H1 (cell line): ENCODE results near the gene PAIP1. TPM values are rescaled to one million over a fixed set of nuclear protein-coding genes. Genes with fewer than 3 reads are reported as not detected.

ENCODE experiments used
- CTCF ChIA-PET: fragments of 300-600 bp; sonication (Branson Sonifier 250); formaldehyde crosslinking; loops from one replicate; lab custom pipeline; 2021; ENCODE audit not compliant: partially characterized antibody; lab: Charles Lee
- POLR2A ChIA-PET: fragments of 300-600 bp; sonication (Branson Sonifier 250); formaldehyde crosslinking; loops from one replicate; lab custom pipeline; 2021; ENCODE audit warnings: inconsistent platforms; ENCODE audit not compliant: partially characterized antibody; lab: Charles Lee
- DNase-seq, 2 experiments: peaks; one replicate each; pipeline versions ENCODE4 v3.0.0 to v3.0.0-alpha.2; 2010 to 2022; ENCODE audit warnings: low spot score in 2 of 2, low read depth in 1 of 2, mixed read lengths in 1 of 2
- FAIRE-seq: peaks from 2 replicates; lab custom pipeline; 2011; peaks lifted over from hg19 to GRCh38; lab: Jason Lieb, UNC
- H2AFZ ChIP-seq: 2 replicates; pipeline ENCODE4 v1.8.1; 2012; ENCODE audit warnings: low read length, inconsistent platforms
- H2AK5ac ChIP-seq: 2 replicates; pipeline ENCODE4 v1.6.1; 2013; ENCODE audit warnings: low read depth, low read length
- H2BK120ac ChIP-seq: replicated peaks from 2 replicates; pipeline ENCODE3; 2013; ENCODE audit warnings: low read depth, low read length, inconsistent platforms
- H2BK12ac ChIP-seq: 2 replicates; pipeline ENCODE4 v1.6.1; 2013; ENCODE audit warnings: low read depth, low read length
- H2BK15ac ChIP-seq: 2 replicates; pipeline ENCODE4 v1.6.1; 2013; ENCODE audit warnings: low read length
- H2BK20ac ChIP-seq: 2 replicates; pipeline ENCODE4 v1.6.1; 2013; ENCODE audit warnings: low read length
- H2BK5ac ChIP-seq: 2 replicates; pipeline ENCODE4 v1.6.1; 2013; ENCODE audit warnings: low read depth, low read length
- H3K14ac ChIP-seq: 2 replicates; pipeline ENCODE4 v1.6.1; 2013; ENCODE audit warnings: inconsistent platforms; ENCODE audit not compliant: insufficient read length
- H3K18ac ChIP-seq: 2 replicates; pipeline ENCODE4 v1.6.1; 2013; ENCODE audit warnings: low read length; ENCODE audit errors: extremely low read depth
- H3K23ac ChIP-seq: 2 replicates; pipeline ENCODE4 v1.6.1; 2013; ENCODE audit warnings: inconsistent platforms; ENCODE audit not compliant: insufficient read length
- H3K23me2 ChIP-seq: 2 replicates; pipeline ENCODE4 v1.6.1; 2013; ENCODE audit warnings: low read depth, low read length
- H3K27ac ChIP-seq: 2 replicates; pipeline ENCODE4 v1.6.1; 2011; ENCODE audit warnings: low read depth, low read length, inconsistent platforms
- H3K27me3 ChIP-seq, 4 experiments: replicated peaks in 1 of 4; 1 replicate in 1 of 4; 2 replicates in 3 of 4; pipeline versions ENCODE4 v1.6.1 to v1.8.1; 2011 to 2013; ENCODE audit warnings: low read length in 3 of 4, mild to moderate bottlenecking in 3 of 4, inconsistent platforms in 2 of 4, mixed read lengths in 2 of 4, moderate library complexity in 1 of 4; ENCODE audit not compliant: control insufficient read depth in 3 of 4, insufficient read depth in 3 of 4; ENCODE audit errors: extremely low read depth in 1 of 4
- H3K36me3 ChIP-seq, 4 experiments: 2 replicates each; pipeline versions ENCODE4 v1.6.1 to v1.8.1; 2011 to 2013; ENCODE audit warnings: mild to moderate bottlenecking in 4 of 4, low read length in 3 of 4, moderate library complexity in 2 of 4, control low read depth in 1 of 4, inconsistent platforms in 1 of 4; ENCODE audit not compliant: insufficient read depth in 4 of 4, control insufficient read depth in 2 of 4
- H3K4ac ChIP-seq: replicated peaks from 2 replicates; pipeline ENCODE3; 2013; ENCODE audit warnings: low read length, low read depth, mixed read lengths, inconsistent platforms; ENCODE audit not compliant: insufficient read length
- H3K4me1 ChIP-seq, 4 experiments: replicated peaks in 1 of 4; 1 replicate in 1 of 4; 2 replicates in 3 of 4; pipeline versions ENCODE4 v1.6.1 to v1.8.1; 2011 to 2013; ENCODE audit warnings: low read length in 3 of 4, inconsistent platforms in 2 of 4, mixed read lengths in 1 of 4; ENCODE audit not compliant: insufficient read depth in 4 of 4, control insufficient read depth in 3 of 4
- H3K4me2 ChIP-seq, 2 experiments: 2 replicates each; pipeline versions ENCODE4 v1.6.1 to v1.8.1; 2011 to 2013; ENCODE audit warnings: low read depth in 2 of 2, low read length in 2 of 2, control low read depth in 1 of 2, inconsistent platforms in 1 of 2, mild to moderate bottlenecking in 1 of 2; ENCODE audit not compliant: insufficient read depth in 1 of 2
- H3K4me3 ChIP-seq, 4 experiments: fragments of 200-600, 300-600 bp in 1 of 4; sonication (generic), shearing (Covaris generic), sonication (Bioruptor Twin) in 1 of 4; 2 replicates each; pipeline versions ENCODE4 v1.5.1 to v1.8.1; 2011 to 2016; ENCODE audit warnings: low read length in 4 of 4, low read depth in 3 of 4, control low read depth in 2 of 4, inconsistent platforms in 2 of 4, mild to moderate bottlenecking in 2 of 4, mixed read lengths in 1 of 4, moderate library complexity in 1 of 4; ENCODE audit not compliant: insufficient read depth in 2 of 4; ENCODE audit errors: extremely low read depth in 1 of 4
- H3K56ac ChIP-seq: replicated peaks from 2 replicates; pipeline ENCODE3; 2013; ENCODE audit warnings: low read depth, mild to moderate bottlenecking, mixed read lengths, low read length, inconsistent platforms; ENCODE audit not compliant: insufficient read length
- H3K79me1 ChIP-seq: 2 replicates; pipeline ENCODE4 v1.6.1; 2013; ENCODE audit warnings: low read depth, low read length, control low read depth
- H3K79me2 ChIP-seq, 2 experiments: 2 replicates each; pipeline versions ENCODE4 v1.6.1 to v1.8.1; 2012 to 2013; ENCODE audit warnings: low read length in 2 of 2, mild to moderate bottlenecking in 2 of 2, inconsistent platforms in 1 of 2; ENCODE audit not compliant: insufficient read depth in 2 of 2, control insufficient read depth in 1 of 2
- H3K9ac ChIP-seq, 4 experiments: replicated peaks in 1 of 4; 1 replicate in 1 of 4; 2 replicates in 3 of 4; pipeline versions ENCODE4 v1.6.1 to v1.8.1; 2011 to 2013; ENCODE audit warnings: low read depth in 3 of 4, low read length in 3 of 4, control low read depth in 2 of 4, mild to moderate bottlenecking in 2 of 4, moderate library complexity in 2 of 4, inconsistent platforms in 1 of 4; ENCODE audit errors: extremely low read depth in 1 of 4
- H3K9me3 ChIP-seq, 2 experiments: 2 replicates each; pipeline versions ENCODE4 v1.6.1 to v1.8.1; 2012 to 2013; ENCODE audit warnings: mild to moderate bottlenecking in 2 of 2, moderate library complexity in 2 of 2, control low read depth in 1 of 2, inconsistent platforms in 1 of 2, low read depth in 1 of 2, low read length in 1 of 2, mixed read lengths in 1 of 2; ENCODE audit not compliant: insufficient read depth in 2 of 2
- H4K20me1 ChIP-seq, 2 experiments: replicated peaks in 1 of 2; 2 replicates each; pipeline versions ENCODE3 to v1.8.1; 2011 to 2013; ENCODE audit warnings: inconsistent platforms in 2 of 2, low read length in 2 of 2, mild to moderate bottlenecking in 1 of 2; ENCODE audit not compliant: insufficient read depth in 2 of 2, control insufficient read depth in 1 of 2
- H4K5ac ChIP-seq: 2 replicates; pipeline ENCODE4 v1.6.1; 2013; ENCODE audit warnings: low read length, low read depth, mixed read lengths, inconsistent platforms; ENCODE audit not compliant: insufficient read length
- H4K8ac ChIP-seq: 2 replicates; pipeline ENCODE4 v1.8.0; 2013; ENCODE audit warnings: mild to moderate bottlenecking, moderate library complexity, low read length, inconsistent platforms; ENCODE audit not compliant: insufficient read depth; ENCODE audit errors: extremely low read depth
- H4K91ac ChIP-seq: replicated peaks from 2 replicates; pipeline ENCODE3; 2013; ENCODE audit warnings: low read length, mixed read lengths, inconsistent platforms; ENCODE audit not compliant: insufficient read length
- ASH2L ChIP-seq: fragments of 200-600, 300-600 bp; sonication (generic); IDR thresholded peaks from one replicate; pipeline ENCODE4 v1.7.1; 2017; ENCODE audit warnings: low read length
- BRCA1 ChIP-seq: IDR thresholded peaks from 2 replicates; pipeline ENCODE4 v1.6.1; 2012; ENCODE audit warnings: low read depth, low read length, improper control_type of control experiment
- CEBPB ChIP-seq: IDR thresholded peaks from 2 replicates; pipeline ENCODE4 v1.6.1; 2012; ENCODE audit warnings: low read depth, low read length
- CTBP2 ChIP-seq: IDR thresholded peaks from 2 replicates; pipeline ENCODE4 v1.7.0; 2011; ENCODE audit warnings: borderline replicate concordance, mild to moderate bottlenecking, moderate library complexity, mixed read lengths, low read length; ENCODE audit not compliant: insufficient read depth, insufficient read length
- JUN ChIP-seq: IDR thresholded peaks from 2 replicates; pipeline ENCODE4 v1.6.1; 2011; ENCODE audit warnings: low read depth, mild to moderate bottlenecking, improper control_type of control experiment, low read length
- KDM4A ChIP-seq: IDR thresholded peaks from one replicate; pipeline ENCODE4 v1.7.1; 2012; ENCODE audit warnings: low read depth, mild to moderate bottlenecking, moderate library complexity, low read length, inconsistent platforms; ENCODE audit not compliant: severe bottlenecking
- POU5F1 ChIP-seq: IDR thresholded peaks from 2 replicates; pipeline ENCODE4 v1.6.1; 2011; ENCODE audit warnings: low read depth, mild to moderate bottlenecking, low read length, moderate library complexity
- SIN3A ChIP-seq, 2 experiments: IDR thresholded peaks in 1 of 2; conservative IDR thresholded peaks in 1 of 2; 2 replicates each; pipeline ENCODE4 v1.6.1; 2011 to 2012; ENCODE audit warnings: low read length in 2 of 2, improper control_type of control experiment in 1 of 2, low read depth in 1 of 2, mild to moderate bottlenecking in 1 of 2
- SRF ChIP-seq: IDR thresholded peaks from 2 replicates; pipeline ENCODE4 v1.6.1; 2011; ENCODE audit warnings: mild to moderate bottlenecking, low read depth, low read length, moderate library complexity
- TBP ChIP-seq: IDR thresholded peaks from 2 replicates; pipeline ENCODE4 v1.6.1; 2011; ENCODE audit warnings: low read depth, low read length, improper control_type of control experiment
- USF2 ChIP-seq: IDR thresholded peaks from 2 replicates; pipeline ENCODE4 v1.6.1; 2011; ENCODE audit warnings: low read length, improper control_type of control experiment
- YY1 ChIP-seq: IDR thresholded peaks from 2 replicates; pipeline ENCODE4 v1.6.1; 2011; ENCODE audit warnings: low read depth, mild to moderate bottlenecking, low read length
- ZNF274 ChIP-seq: IDR thresholded peaks from 2 replicates; pipeline ENCODE4 v1.7.0; 2012; ENCODE audit warnings: low read length, borderline replicate concordance; ENCODE audit errors: extremely low read depth
- WGBS, 2 experiments: shearing (Covaris generic) in 1 of 2; methylation state at CpG; one replicate each; pipeline versions ENCODE4 v1.1.6 to v1.1.7; 2013 to 2015; ENCODE audit warnings: low lambda C conversion rate in 2 of 2, mixed read lengths in 2 of 2, inconsistent platforms in 1 of 2, low coverage in 1 of 2, missing lambda C conversion rate in 1 of 2; ENCODE audit not compliant: insufficient replicate concordance in 2 of 2, insufficient coverage in 1 of 2, insufficient read length in 1 of 2; ENCODE audit errors: extremely low coverage in 1 of 2, missing lambda C conversion rate in 1 of 2; 5-methylcytosine and 5-hydroxymethylcytosine counted together
- polyA plus RNA-seq, 7 experiments: library from polyadenylated mRNA; depleted of rRNA in 3 of 7; stranded (reverse) in 5 of 7; unstranded in 2 of 7; fragments of >200 nt in 5 of 7; fragments of 200-250 nt in 2 of 7; gene quantifications; 1 replicate in 5 of 7; 2 replicates in 1 of 7; 4 replicates in 1 of 7; pipeline versions ENCODE4 v1.2.1 to v1.2.3, GENCODE V29; 2011 to 2013; ENCODE audit warnings: missing spikeins in 2 of 7, mixed read lengths in 2 of 7
- total RNA-seq: library from RNA; stranded (reverse); fragmentation: NEBNext Ultra II Directional; extraction: Animal tissue kit (Norgen Biotek cat#: 25700); gene quantifications from 2 replicates; pipeline ENCODE4 v1.2.1, GENCODE V29; 2021

Gene PAIP1
- total and polyA plus RNA-seq, 2 of the 8 experiments (the other 6 are each of a cell fraction or from before 2014, with no cell fraction given): 62.9 to 89.5 TPM

GRCh38 chr5:43551731-43552130 is 5.1 kb downstream of the PAIP1 start:
- Histone ChIP-seq H3K23me2 (no peaks in the 10 kb centered on the region), H4K5ac (no peak overlapping the region), H3K36me3 (peaks cover 6 to 66% (median 29%) of the 10 kb centered on the region in 4 experiments), H2AK5ac (no peak overlapping the region), H3K4me3 (no peak overlapping the region), H3K27ac (no peak overlapping the region), H2BK120ac (no peak overlapping the region), H2BK12ac (no peak overlapping the region), H3K9me3 (no peaks in the 10 kb centered on the region), H4K8ac (no peak overlapping the region), H2AFZ (no peak overlapping the region), H2BK20ac (no peak overlapping the region), H3K79me1 (no peaks in the 10 kb centered on the region; the same call in 1 of the 2 replicates), H3K18ac (no peak overlapping the region), H3K56ac (no peak overlapping the region), H3K4ac (no peak overlapping the region), H3K14ac (no peak overlapping the region), H3K4me1 (peaks cover 0 to 4% (median 2%) of the 10 kb centered on the region in 4 experiments; a peak in 3 of 7 replicates), H3K79me2 (peaks cover 4 to 76% of the 10 kb centered on the region in 2 experiments; a peak in 3 of 4 replicates), H2BK5ac (no peak overlapping the region), H3K4me2 (no peak overlapping the region), H4K91ac (no peak overlapping the region), H3K23ac (no peak overlapping the region), H2BK15ac (no peak overlapping the region), H3K27me3 (no peaks in the 10 kb centered on the region), H3K9ac (no peak overlapping the region), H4K20me1 (peaks cover 3 to 6% of the 10 kb centered on the region in 2 experiments)
- no peak for FAIRE-seq
- 90% methylated on average over 2 of the region's 2 CpGs; no CpG with 5 or more reads in 1 of the 2 experiments for WGBS, 2 experiments
- ChIA-PET POLR2A (interaction anchor here (1.0 to 2.4 kb wide), 3 partner anchors 10 to 68 kb away, joined by 3 to 6 read pairs (median 3); no protein-coding TSS in a partner anchor), CTCF (no interaction called here)
- DNase-seq: no peak
- TF ChIP-seq YY1: no peak
- TF ChIP-seq CEBPB: no peak
- TF ChIP-seq ASH2L: no peak
- TF ChIP-seq JUN: no peak
- no peak for TF ChIP-seq KDM4A
- no peak for TF ChIP-seq TBP
- TF ChIP-seq CTBP2: no peak
- TF ChIP-seq SRF: no peak
- no peak for TF ChIP-seq SIN3A (conservative IDR thresholded peaks at IDR 0.05 in 1 of 2, IDR thresholded peaks at IDR 0.05 in 1 of 2; ENCODE audit: low read depth in 1 of 2, low read length in 2 of 2)
- TF ChIP-seq BRCA1: no peak
- TF ChIP-seq USF2: no peak
- TF ChIP-seq POU5F1: no peak
- no peak for TF ChIP-seq ZNF274
